B cell (primary cell): ENCODE data around the gene IFNK. TPM values are rescaled to one million over a fixed set of nuclear protein-coding genes. Genes with fewer than 3 reads are reported as not detected.

Source experiments
- ATAC-seq: fragments of 200-7000 bp; cut with Tn5 transposase; one replicate; pipeline ENCODE4 v1.10.0; 2021; ENCODE audit warnings: low read depth, mild to moderate bottlenecking, moderate number of reproducible peaks, moderate library complexity
- CTCF ChIA-PET: fragments of 350-600 bp; sonication (Branson Sonifier 250); formaldehyde crosslinking; loops from one replicate; lab custom pipeline; 2021; ENCODE audit warnings: antibody characterized with exemption, inconsistent platforms; lab: Charles Lee
- POLR2A ChIA-PET: fragments of 350-600 bp; sonication (Branson Sonifier 250); formaldehyde crosslinking; loops from one replicate; lab custom pipeline; 2021; ENCODE audit warnings: antibody characterized with exemption; lab: Charles Lee
- DNase-seq: peaks from one replicate; pipeline ENCODE4 v3.0.0; 2013
- H2AFZ ChIP-seq: 2 replicates; pipeline ENCODE4 v1.6.1; 2012; ENCODE audit warnings: mild to moderate bottlenecking, low read depth, low read length; ENCODE audit not compliant: insufficient read depth, poor library complexity, severe bottlenecking
- H3K27ac ChIP-seq, 2 donors: 1 replicate in 1 of 2; 2 replicates in 1 of 2; pipeline ENCODE4 v1.5.1; 2012 to 2013; ENCODE audit warnings: low read length in 2 of 2, mild to moderate bottlenecking in 2 of 2, moderate library complexity in 1 of 2
- H3K27me3 ChIP-seq, 4 experiments: fragments of 200-600 bp in 1 of 4; sonication (generic) in 1 of 4; replicated peaks in 1 of 4; 1 replicate in 2 of 4; 2 replicates in 2 of 4; pipeline versions ENCODE4 v1.6.1 to v1.7.0; 2013 to 2016; ENCODE audit warnings: low read length in 3 of 4, mild to moderate bottlenecking in 2 of 4, mixed read lengths in 1 of 4, moderate library complexity in 1 of 4; ENCODE audit not compliant: insufficient read depth in 4 of 4, control insufficient read depth in 3 of 4; ENCODE audit errors: control extremely low read depth in 1 of 4
- H3K36me3 ChIP-seq, 2 experiments: replicated peaks in 1 of 2; 1 replicate in 1 of 2; 2 replicates in 1 of 2; pipeline versions ENCODE4 v1.6.1 to v1.7.1; 2013; ENCODE audit warnings: low read length in 1 of 2; ENCODE audit not compliant: insufficient read depth in 2 of 2, control insufficient read depth in 1 of 2; ENCODE audit errors: control extremely low read depth in 1 of 2, extremely low read depth in 1 of 2
- H3K4me1 ChIP-seq, 2 donors: fragments of 200-600 bp in 1 of 2; sonication (generic) in 1 of 2; 1 replicate in 1 of 2; 2 replicates in 1 of 2; pipeline versions ENCODE4 v1.5.1 to v1.6.1; 2013 to 2017; ENCODE audit warnings: low read length in 2 of 2; ENCODE audit not compliant: control insufficient read depth in 2 of 2, insufficient read depth in 2 of 2
- H3K4me2 ChIP-seq: replicated peaks from 2 replicates; pipeline ENCODE3; 2012; ENCODE audit warnings: mild to moderate bottlenecking, low read depth, low read length; ENCODE audit not compliant: poor library complexity, severe bottlenecking
- H3K4me3 ChIP-seq, 5 experiments: fragments of 200-600 bp in 1 of 5; sonication (generic) in 1 of 5; 1 replicate in 3 of 5; 2 replicates in 2 of 5; pipeline versions ENCODE4 v1.5.1 to v1.7.0; 2011 to 2016; ENCODE audit warnings: low read length in 4 of 5, mild to moderate bottlenecking in 4 of 5, low read depth in 2 of 5, control low read depth in 1 of 5, moderate library complexity in 1 of 5; ENCODE audit not compliant: insufficient read depth in 1 of 5; ENCODE audit errors: control extremely low read depth in 1 of 5, extremely low read depth in 1 of 5
- H3K79me2 ChIP-seq: fragments of 200-600 bp; sonication (generic); one replicate; pipeline ENCODE4 v1.6.0; 2016; ENCODE audit warnings: low read length; ENCODE audit not compliant: control insufficient read depth, insufficient read depth
- H3K9ac ChIP-seq: fragments of 200-600 bp; sonication (generic); 2 replicates; pipeline ENCODE4 v1.6.1; 2017; ENCODE audit warnings: mild to moderate bottlenecking, low read length, moderate library complexity
- H3K9me3 ChIP-seq, 3 donors: one replicate each; pipeline versions ENCODE4 v1.6.1 to v1.7.1; 2013; ENCODE audit warnings: low read length in 2 of 3; ENCODE audit not compliant: control insufficient read depth in 2 of 3, insufficient read depth in 1 of 3; ENCODE audit errors: control extremely low read depth in 1 of 3
- H4K20me1 ChIP-seq: 2 replicates; pipeline ENCODE4 v1.6.0; 2012; ENCODE audit warnings: mild to moderate bottlenecking, low read length; ENCODE audit not compliant: insufficient read depth, control insufficient read depth, poor library complexity, severe bottlenecking
- H3K27ac Mint-ChIP-seq: one replicate; pipeline ENCODE4 v1.8.0; 2021; ENCODE audit warnings: mixed read lengths
- H3K27me3 Mint-ChIP-seq: one replicate; pipeline ENCODE4 v1.8.0; 2021; ENCODE audit warnings: mixed read lengths
- H3K4me1 Mint-ChIP-seq: one replicate; pipeline ENCODE4 v1.8.0; 2021; ENCODE audit warnings: mixed read lengths
- H3K4me3 Mint-ChIP-seq: one replicate; pipeline ENCODE4 v1.8.0; 2021; ENCODE audit warnings: mixed read lengths
- H3K9me3 Mint-ChIP-seq: one replicate; pipeline ENCODE4 v1.8.0; 2022; ENCODE audit warnings: mixed read lengths; ENCODE audit not compliant: insufficient read depth
- CTCF ChIP-seq: fragments of 200-600 bp; IDR thresholded peaks from one replicate; pipeline ENCODE4 v1.8.0; 2022; ENCODE audit warnings: antibody characterized with exemption, mild to moderate bottlenecking
- EZH2 ChIP-seq: IDR thresholded peaks from 2 replicates; pipeline ENCODE4 v1.6.1; 2012; ENCODE audit warnings: borderline replicate concordance, low read depth, mild to moderate bottlenecking, moderate library complexity, low read length; ENCODE audit not compliant: insufficient read depth, poor library complexity, severe bottlenecking
- WGBS: methylation state at CpG from one replicate; pipeline ENCODE4 v1.1.5; 2013; ENCODE audit warnings: missing lambda C conversion rate; ENCODE audit not compliant: insufficient coverage; 5-methylcytosine and 5-hydroxymethylcytosine counted together
- intact Hi-C: fragments of 100-400 bp; cut with micrococcal nuclease; formaldehyde crosslinking; loops from one replicate; pipeline ENCODE4 v1.10.0; 2022
- polyA plus RNA-seq: library from polyadenylated mRNA; depleted of rRNA; stranded (reverse); fragments of >200 nt; gene quantifications from 2 replicates; pipeline ENCODE4 v1.2.3, GENCODE V29; 2012
- total RNA-seq, 2 donors: library from RNA; stranded (reverse); fragments of 120-200 nt in 1 of 2; gene quantifications; 1 replicate in 1 of 2; 2 replicates in 1 of 2; pipeline versions ENCODE4 v1.2.3 to v1.2.4, GENCODE V29; 2013 to 2022

The IFNK gene
- total and polyA plus RNA-seq, 2 donors (not counting 1 experiment from before 2014, with no cell fraction given) = not detected

- Mint-ChIP-seq H3K27me3 (no peaks in the 10 kb centered on the region), H3K4me1 (peaks cover 51% of the 10 kb centered on the region), H3K9me3 (no peaks in the 10 kb centered on the region), H3K27ac (peak overlapping the region; percentile 99), H3K4me3 (peak overlapping the region; percentile 100)
- peak overlapping the region; percentile 88 to 97 for H3K27ac ChIP-seq
- H3K9me3 ChIP-seq = no peaks in the 10 kb centered on the region
- DNase-seq = peak; percentile 77
- WGBS = 4% methylated on average over 41 of the region's 44 CpGs
- no peaks in the 10 kb centered on the region for H3K36me3 ChIP-seq
- peak overlapping the region; percentile 94 for H3K9ac ChIP-seq
- H3K4me1 ChIP-seq = peaks cover 19 to 28% of the 10 kb centered on the region in 2 donors
- CTCF ChIA-PET = interaction anchor here (1.0 to 17.3 kb wide), 5 partner anchors 38 to 195 kb away, joined by 3 to 395 read pairs (median 3); no protein-coding TSS in a partner anchor
- ATAC-seq = peak; percentile 50
- no peaks in the 10 kb centered on the region for H4K20me1 ChIP-seq
- TF ChIP-seq EZH2 (no peak), CTCF (no peak)
- POLR2A ChIA-PET = interaction anchor here (1.2 to 1.6 kb wide), 2 partner anchors 161 to 195 kb away, joined by 4 to 5 read pairs; no protein-coding TSS in a partner anchor
- H3K4me2 ChIP-seq = peak overlapping the region; percentile 85
- H3K27me3 ChIP-seq = no peaks in the 10 kb centered on the region
- intact Hi-C loops = loop anchor here (1.0 to 5.0 kb wide), 3 partner anchors 39 to 176 kb away; no protein-coding TSS in a partner anchor
- peaks cover 57% of the 10 kb centered on the region for H3K79me2 ChIP-seq
- H3K4me3 ChIP-seq = peak overlapping the region; percentile 71 to 93 (median 82)
- H2AFZ ChIP-seq = peak overlapping the region; percentile 83
Measured at GRCh38 chr9:27528076-27528885, 4.2 kb downstream of the IFNK start.
